Trophoblast cell (in vitro differentiated cells and primary cell): Measurements from ENCODE around the gene TNS3.

Source experiments
- DNase-seq, 2 donors: peaks; one replicate each; pipeline ENCODE4 v3.0.0-alpha.2; 2016
- H2AFZ ChIP-seq: 2 replicates; pipeline ENCODE4 v1.6.1; 2013; ENCODE audit warnings: low read length, moderate library complexity, mild to moderate bottlenecking; ENCODE audit not compliant: insufficient read depth, poor library complexity
- H2AK5ac ChIP-seq: 2 replicates; pipeline ENCODE4 v1.6.1; 2013; ENCODE audit warnings: mild to moderate bottlenecking, low read length
- H2BK120ac ChIP-seq: 2 replicates; pipeline ENCODE4 v1.6.1; 2013; ENCODE audit warnings: low read length, mild to moderate bottlenecking, moderate library complexity; ENCODE audit not compliant: insufficient read depth, poor library complexity
- H2BK12ac ChIP-seq: 2 replicates; pipeline ENCODE4 v1.6.1; 2013; ENCODE audit warnings: mild to moderate bottlenecking, low read length, moderate library complexity
- H2BK5ac ChIP-seq: 2 replicates; pipeline ENCODE4 v1.6.1; 2013; ENCODE audit warnings: low read length, low read depth, moderate library complexity, mild to moderate bottlenecking; ENCODE audit not compliant: poor library complexity
- H3K14ac ChIP-seq: 2 replicates; pipeline ENCODE4 v1.6.1; 2013; ENCODE audit warnings: mild to moderate bottlenecking, low read length
- H3K18ac ChIP-seq: 2 replicates; pipeline ENCODE4 v1.6.1; 2013; ENCODE audit warnings: mild to moderate bottlenecking, low read length
- H3K23ac ChIP-seq: 2 replicates; pipeline ENCODE4 v1.6.1; 2013; ENCODE audit warnings: low read length
- H3K27ac ChIP-seq: 2 replicates; pipeline ENCODE4 v1.5.1; 2013; ENCODE audit warnings: low read depth, mild to moderate bottlenecking, inconsistent platforms, low read length, moderate library complexity
- H3K27me3 ChIP-seq: 2 replicates; pipeline ENCODE4 v1.6.1; 2013; ENCODE audit warnings: inconsistent platforms, mild to moderate bottlenecking, low read length, moderate library complexity; ENCODE audit not compliant: insufficient read depth
- H3K36me3 ChIP-seq, 2 experiments: 1 replicate in 1 of 2; 2 replicates in 1 of 2; pipeline ENCODE4 v1.6.1; 2013; ENCODE audit warnings: low read length in 2 of 2, mild to moderate bottlenecking in 2 of 2, moderate library complexity in 1 of 2; ENCODE audit not compliant: insufficient read depth in 2 of 2, control insufficient read depth in 1 of 2
- H3K4ac ChIP-seq: 2 replicates; pipeline ENCODE4 v1.6.1; 2013; ENCODE audit warnings: low read depth, mild to moderate bottlenecking, low read length, moderate library complexity
- H3K4me1 ChIP-seq, 2 experiments: 1 replicate in 1 of 2; 2 replicates in 1 of 2; pipeline ENCODE4 v1.6.1; 2013; ENCODE audit warnings: low read length in 2 of 2, mild to moderate bottlenecking in 2 of 2, moderate library complexity in 1 of 2; ENCODE audit not compliant: insufficient read depth in 2 of 2, control insufficient read depth in 1 of 2
- H3K4me2 ChIP-seq: 2 replicates; pipeline ENCODE4 v1.6.1; 2013; ENCODE audit warnings: inconsistent platforms, mild to moderate bottlenecking, low read length, moderate library complexity
- H3K4me3 ChIP-seq: 2 replicates; pipeline ENCODE4 v1.5.1; 2013; ENCODE audit warnings: mild to moderate bottlenecking, low read depth, low read length, inconsistent platforms
- H3K79me1 ChIP-seq: one replicate; pipeline ENCODE4 v1.6.1; 2013; ENCODE audit warnings: low read length
- H3K79me2 ChIP-seq: 2 replicates; pipeline ENCODE4 v1.6.1; 2013; ENCODE audit warnings: low read length, mild to moderate bottlenecking; ENCODE audit not compliant: control insufficient read depth, insufficient read depth, poor library complexity
- H3K9ac ChIP-seq: 2 replicates; pipeline ENCODE4 v1.6.1; 2013; ENCODE audit warnings: mild to moderate bottlenecking, low read length
- H3K9me3 ChIP-seq: 2 replicates; pipeline ENCODE4 v1.6.1; 2013; ENCODE audit warnings: low read depth, mild to moderate bottlenecking, control low read depth, inconsistent platforms, low read length; ENCODE audit not compliant: insufficient read depth
- H4K12ac ChIP-seq: 2 replicates; pipeline ENCODE4 v1.6.1; 2013; ENCODE audit warnings: low read depth, mild to moderate bottlenecking, low read length, moderate library complexity
- H4K8ac ChIP-seq: 2 replicates; pipeline ENCODE4 v1.6.1; 2013; ENCODE audit warnings: low read depth, mild to moderate bottlenecking, low read length, moderate library complexity
- H4K91ac ChIP-seq: one replicate; pipeline ENCODE4 v1.6.1; 2013; ENCODE audit warnings: low read depth, mild to moderate bottlenecking, low read length, moderate library complexity
- WGBS: extraction: QIAGEN DNeasy Blood & Tissue Kit; methylation state at CpG from one replicate; pipeline ENCODE4 v1.1.7; 2013; ENCODE audit warnings: missing lambda C conversion rate; ENCODE audit not compliant: insufficient read length, insufficient coverage; ENCODE audit errors: extremely low coverage; 5-methylcytosine and 5-hydroxymethylcytosine counted together

TNS3 gene

GRCh38 chr7:47371317-47371716, 210.6 kb downstream of the TNS3 start:
- H4K8ac ChIP-seq, result no peak overlapping the region

GRCh38 chr7:47370461-47371042, 211.4 kb downstream of the TNS3 start:
- Histone ChIP-seq H3K9ac (no peak overlapping the region), H2AK5ac (no peak overlapping the region), H3K79me2 (no peaks in the 10 kb centered on the region), H3K4me3 (no peak overlapping the region), H3K36me3 (peaks cover 54 to 70% of the 10 kb centered on the region in 2 experiments), H2BK12ac (no peak overlapping the region), H3K79me1 (no peaks in the 10 kb centered on the region), H3K4me2 (no peak overlapping the region), H2AFZ (no peak overlapping the region), H4K91ac (no peak overlapping the region), H3K27ac (no peak overlapping the region), H3K23ac (no peak overlapping the region), H3K4ac (no peak overlapping the region), H2BK120ac (no peak overlapping the region), H3K14ac (no peak overlapping the region), H4K8ac (no peak overlapping the region), H4K12ac (no peak overlapping the region), H2BK5ac (no peak overlapping the region), H3K18ac (peak overlapping the region; percentile 6), H3K9me3 (peaks cover 2% of the 10 kb centered on the region), H3K27me3 (no peaks in the 10 kb centered on the region), H3K4me1 (peaks cover 0 to 4% of the 10 kb centered on the region in 2 experiments)
- DNase-seq, result peak; percentile 79 to 84
- WGBS, result no CpG with 5 or more reads among the region's 15 CpGs

More at GRCh38 chr7:47371317-47371716, 210.6 kb downstream of the TNS3 start:
- Histone ChIP-seq H3K4me1 (peaks cover 0 to 4% of the 10 kb centered on the region in 2 experiments), H3K14ac (no peak overlapping the region), H4K12ac (no peak overlapping the region), H3K9ac (no peak overlapping the region), H3K4ac (no peak overlapping the region), H2BK5ac (no peak overlapping the region), H3K27ac (no peak overlapping the region), H3K9me3 (peaks cover 2% of the 10 kb centered on the region), H3K4me2 (no peak overlapping the region), H3K23ac (no peak overlapping the region), H3K79me1 (no peaks in the 10 kb centered on the region), H2AFZ (no peak overlapping the region), H3K4me3 (no peak overlapping the region), H4K91ac (no peak overlapping the region), H3K18ac (no peak overlapping the region), H2BK12ac (no peak overlapping the region), H2BK120ac (no peak overlapping the region), H3K36me3 (peaks cover 56 to 71% of the 10 kb centered on the region in 2 experiments), H3K79me2 (no peaks in the 10 kb centered on the region), H3K27me3 (no peaks in the 10 kb centered on the region), H2AK5ac (no peak overlapping the region)
- DNase-seq, result no peak
- no CpG with 5 or more reads among the region's 1 CpG for WGBS

GRCh38 chr7:47369736-47370135, 212.2 kb downstream of the TNS3 start:
- Histone ChIP-seq H4K12ac (no peak overlapping the region), H3K4me2 (no peak overlapping the region), H2AK5ac (no peak overlapping the region), H3K14ac (no peak overlapping the region), H3K9me3 (peaks cover 2% of the 10 kb centered on the region), H4K91ac (no peak overlapping the region), H3K4me1 (peaks cover 0 to 4% of the 10 kb centered on the region in 2 experiments), H2AFZ (no peak overlapping the region), H4K8ac (no peak overlapping the region), H3K79me1 (no peaks in the 10 kb centered on the region), H3K18ac (no peak overlapping the region), H3K23ac (no peak overlapping the region), H2BK12ac (no peak overlapping the region), H2BK120ac (no peak overlapping the region), H3K4ac (no peak overlapping the region), H3K27me3 (no peaks in the 10 kb centered on the region), H2BK5ac (no peak overlapping the region), H3K9ac (no peak overlapping the region), H3K79me2 (no peaks in the 10 kb centered on the region), H3K36me3 (peaks cover 54 to 67% of the 10 kb centered on the region in 2 experiments), H3K27ac (no peak overlapping the region), H3K4me3 (no peak overlapping the region)
- peak in 1 of 2 donors; percentile 33 for DNase-seq
- no CpG with 5 or more reads among the region's 3 CpGs for WGBS

GRCh38 chr7:47368190-47368812, 213.6 kb downstream of the TNS3 start:
- H3K36me3 ChIP-seq, result peaks cover 55 to 64% of the 10 kb centered on the region in 2 experiments
- H3K79me2 ChIP-seq, result no peaks in the 10 kb centered on the region
- H3K14ac ChIP-seq, result no peak overlapping the region
- H3K4ac ChIP-seq, result peak overlapping the region; percentile 16
- H2AK5ac ChIP-seq, result no peak overlapping the region
- H2BK5ac ChIP-seq, result no peak overlapping the region
- no peak overlapping the region for H2BK12ac ChIP-seq
- H4K91ac ChIP-seq, result no peak overlapping the region
- no peak overlapping the region for H3K4me2 ChIP-seq
- H3K79me1 ChIP-seq, result no peaks in the 10 kb centered on the region
- no peak overlapping the region for H3K27ac ChIP-seq
- H3K18ac ChIP-seq, result peak overlapping the region; percentile 34
- H3K4me3 ChIP-seq, result no peak overlapping the region
- H3K23ac ChIP-seq, result no peak overlapping the region
- DNase-seq, result no peak
- no peak overlapping the region for H2AFZ ChIP-seq
- H3K9me3 ChIP-seq, result no peaks in the 10 kb centered on the region
- H4K8ac ChIP-seq, result no peak overlapping the region
- no peak overlapping the region for H4K12ac ChIP-seq
- no peaks in the 10 kb centered on the region for H3K27me3 ChIP-seq
- no peak overlapping the region for H2BK120ac ChIP-seq
- WGBS, result no CpG with 5 or more reads among the region's 18 CpGs
- peaks cover 0 to 4% of the 10 kb centered on the region in 2 experiments for H3K4me1 ChIP-seq
- no peak overlapping the region for H3K9ac ChIP-seq
